Measurements from ENCODE around the gene TTC34. TPM values are rescaled to one million over a fixed set of nuclear protein-coding genes. Genes with fewer than 3 reads are reported as not detected.

Gene TTC34
- total and polyA plus RNA-seq, 10 of the 15 experiments (the other 5 are each of a cell fraction or from before 2014, with no cell fraction given): 0.03 to 0.49 (median 0.05) TPM; not detected in 2

- SMC1A ChIA-PET (ENCODE audit: uncharacterized antibody, unreplicated experiment): no interaction called here
- peaks cover 1% of the 10 kb centered on the region; the same call in 2 of the 3 replicates for H3K9me3 ChIP-seq (replicated peaks; ENCODE audit: control insufficient read depth, insufficient read depth, low read length)
- no peak overlapping the region for H3K4me2 ChIP-seq (ENCODE audit: control insufficient read depth, insufficient read depth)
- no peak overlapping the region for H3K9ac ChIP-seq (ENCODE audit: control insufficient read depth, insufficient read depth, low read length)
- POLR2A ChIA-PET: no interaction called here
- FAIRE-seq (no peak), DNase-seq (ENCODE audit: low read depth, low spot score) (no peak), ATAC-seq (no peak)
- CTCF ChIA-PET: no interaction called here
- H3K27me3 ChIP-seq (replicated peaks in 1 of 2; ENCODE audit: control insufficient read depth in 2 of 2, insufficient read depth in 2 of 2, low read length in 1 of 2): no peaks in the 10 kb centered on the region
- no peak overlapping the region for H3K4me3 ChIP-seq
- RAD21 ChIA-PET (ENCODE audit: unreplicated experiment): interaction anchor here (0.6 kb wide), 1 partner anchor 504 kb away, joined by 3 read pairs; no protein-coding TSS in a partner anchor
- no peak overlapping the region for H3K27ac ChIP-seq (ENCODE audit: control insufficient read depth, insufficient read depth)
- TF ChIP-seq RBBP5 (conservative IDR thresholded peaks at IDR 0.05) (no peak), MYC (IDR thresholded peaks at IDR 0.05; ENCODE audit: insufficient read depth, insufficient read length, insufficient replicate concordance, low read length, severe bottlenecking) (no peak), SMAD5 (IDR thresholded peaks at IDR 0.05; ENCODE audit: low read depth) (no peak), ZSCAN29 (IDR thresholded peaks at IDR 0.05) (no peak), ZBTB40 (IDR thresholded peaks at IDR 0.05; ENCODE audit: borderline replicate concordance) (no peak), NFIC (IDR thresholded peaks at IDR 0.05; ENCODE audit: low read depth, low read length) (no peak), DPF2 (IDR thresholded peaks at IDR 0.05) (no peak), IKZF2 (IDR thresholded peaks at IDR 0.05) (no peak), RFX5 (IDR thresholded peaks at IDR 0.05; ENCODE audit: low read depth, low read length) (no peak)
- TF ChIP-seq, protein P1, sequence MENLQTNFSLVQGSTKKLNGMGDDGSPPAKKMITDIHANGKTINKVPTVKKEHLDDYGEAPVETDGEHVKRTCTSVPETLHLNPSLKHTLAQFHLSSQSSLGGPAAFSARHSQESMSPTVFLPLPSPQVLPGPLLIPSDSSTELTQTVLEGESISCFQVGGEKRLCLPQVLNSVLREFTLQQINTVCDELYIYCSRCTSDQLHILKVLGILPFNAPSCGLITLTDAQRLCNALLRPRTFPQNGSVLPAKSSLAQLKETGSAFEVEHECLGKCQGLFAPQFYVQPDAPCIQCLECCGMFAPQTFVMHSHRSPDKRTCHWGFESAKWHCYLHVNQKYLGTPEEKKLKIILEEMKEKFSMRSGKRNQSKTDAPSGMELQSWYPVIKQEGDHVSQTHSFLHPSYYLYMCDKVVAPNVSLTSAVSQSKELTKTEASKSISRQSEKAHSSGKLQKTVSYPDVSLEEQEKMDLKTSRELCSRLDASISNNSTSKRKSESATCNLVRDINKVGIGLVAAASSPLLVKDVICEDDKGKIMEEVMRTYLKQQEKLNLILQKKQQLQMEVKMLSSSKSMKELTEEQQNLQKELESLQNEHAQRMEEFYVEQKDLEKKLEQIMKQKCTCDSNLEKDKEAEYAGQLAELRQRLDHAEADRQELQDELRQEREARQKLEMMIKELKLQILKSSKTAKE (IDR thresholded peaks at IDR 0.05; ENCODE audit: low read depth, poor library complexity, severe bottlenecking): no peak
- in situ Hi-C loops (cut with MboI) (loop anchor here (10.0 to 25.0 kb wide), 2 partner anchors 376 to 829 kb away; partner anchors contain the start of gene PEX10), intact Hi-C loops (cut with micrococcal nuclease; ENCODE audit: unreplicated experiment) (no loop called here)
- no peaks in the 10 kb centered on the region for H3K4me1 ChIP-seq (ENCODE audit: control insufficient read depth, insufficient read depth, low read length)
- WGBS (ENCODE audit: insufficient coverage, insufficient replicate concordance, low lambda C conversion rate, missing lambda C conversion rate): 51% methylated on average over 14 of the region's 18 CpGs
- no peaks in the 10 kb centered on the region for H3K79me2 ChIP-seq (ENCODE audit: control insufficient read depth, insufficient read depth, low read length)
- H2AFZ ChIP-seq (ENCODE audit: control insufficient read depth, low read depth, low read length): no peak overlapping the region
- H4K20me1 ChIP-seq (ENCODE audit: control insufficient read depth, insufficient read depth): no peaks in the 10 kb centered on the region
- BruUV-seq (replicated peaks): no TSS peak
- H3K36me3 ChIP-seq (ENCODE audit: control insufficient read depth in 2 of 2, insufficient read depth in 2 of 2, low read length in 1 of 2): no peaks in the 10 kb centered on the region
These were observed 10.3 kb downstream of the TTC34 start for GRCh38 chr1:2791027-2791760.

All from GM12878 (cell line).